HCT116 (cell line): ENCODE results near the gene SUPT3H. TPM values are rescaled to one million over a fixed set of nuclear protein-coding genes. Genes with fewer than 3 reads are reported as not detected.

ENCODE experiments used
- ATAC-seq: fragments of 200-7000 bp; cut with Tn5 transposase; 2 replicates; pipeline ENCODE4 v1.9.1; 2020; ENCODE audit warnings: mild to moderate bottlenecking, moderate library complexity
- BruUV-seq: library from RNA; stranded (reverse); fragments of 400-500 nt; replicated peaks from 2 replicates; lab custom pipeline; 2021; lab: Mats Ljungman, UMichigan
- CTCF ChIA-PET: fragments of 300-600 bp; sonication (Branson Sonifier 250); formaldehyde crosslinking; loops from one replicate; lab custom pipeline; 2021; ENCODE audit warnings: antibody characterized with exemption; lab: Charles Lee
- POLR2A ChIA-PET: fragments of 300-600, 350-600 bp; sonication (Branson Sonifier 250); formaldehyde crosslinking; loops from one replicate; lab custom pipeline; 2021; ENCODE audit warnings: antibody characterized with exemption; lab: Charles Lee
- RAD21 ChIA-PET, 2 experiments: fragments of 300-600 bp; sonication (Branson Sonifier 250); formaldehyde crosslinking; loops; one replicate each; lab custom pipeline; 2023; ENCODE audit warnings: low total read pairs in 2 of 2; ENCODE audit not compliant: uncharacterized antibody in 2 of 2, unreplicated experiment in 2 of 2, low non-redundant PET in 1 of 2; lab: Charles Lee
- DNase-seq: peaks from one replicate; pipeline ENCODE4 v3.0.0-alpha.2; 2010; ENCODE audit warnings: low read depth, low spot score
- H2AFZ ChIP-seq: fragments of 200-600 bp; shearing (Covaris generic), sonication (generic); 2 replicates; pipeline ENCODE4 v1.6.1; 2017; ENCODE audit warnings: low read depth, mixed run types, mixed read lengths, antibody characterized with exemption, low read length; ENCODE audit not compliant: poor library complexity, severe bottlenecking
- H3K27ac ChIP-seq: 2 replicates; pipeline ENCODE4 v1.5.1; 2012; ENCODE audit warnings: low read depth, low read length
- H3K27me3 ChIP-seq: fragments of 200-600 bp; sonication (generic); 2 replicates; pipeline ENCODE4 v1.6.1; 2016; ENCODE audit warnings: mixed run types, low read length, mixed read lengths; ENCODE audit not compliant: insufficient read depth
- H3K36me3 ChIP-seq, 2 experiments: fragments of 200-500 bp in 1 of 2; fragments of 200-600 bp in 1 of 2; sonication (Bioruptor generic) in 1 of 2; sonication (generic) in 1 of 2; 2 replicates each; pipeline versions ENCODE4 v1.5.1 to v1.6.1; 2014 to 2016; ENCODE audit warnings: low read length in 2 of 2, inconsistent platforms in 1 of 2, mixed read lengths in 1 of 2, mixed run types in 1 of 2; ENCODE audit not compliant: insufficient read depth in 2 of 2, control insufficient read depth in 1 of 2
- H3K4me1 ChIP-seq, 2 experiments: fragments of 200-600 bp in 1 of 2; sonication (generic) in 1 of 2; 2 replicates each; pipeline versions ENCODE4 v1.5.1 to v1.6.1; 2012 to 2017; ENCODE audit warnings: low read length in 2 of 2, inconsistent platforms in 1 of 2, mild to moderate bottlenecking in 1 of 2, mixed read lengths in 1 of 2, mixed run types in 1 of 2, moderate library complexity in 1 of 2; ENCODE audit not compliant: insufficient read depth in 2 of 2, control insufficient read depth in 1 of 2
- H3K4me2 ChIP-seq: fragments of 200-600 bp; sonication (generic); 2 replicates; pipeline ENCODE4 v1.6.1; 2017; ENCODE audit warnings: mixed run types, low read length, mixed read lengths
- H3K4me3 ChIP-seq, 2 experiments: fragments of 200-600 bp in 1 of 2; sonication (generic) in 1 of 2; replicated peaks in 1 of 2; 2 replicates each; pipeline ENCODE4 v1.5.1; 2011 to 2016; ENCODE audit warnings: low read length in 2 of 2, control low read depth in 1 of 2, low read depth in 1 of 2, mild to moderate bottlenecking in 1 of 2, mixed read lengths in 1 of 2, mixed run types in 1 of 2
- H3K79me2 ChIP-seq: fragments of 200-600 bp; sonication (generic); 2 replicates; pipeline ENCODE4 v1.6.1; 2017; ENCODE audit warnings: mild to moderate bottlenecking, mixed run types, low read length, moderate library complexity, mixed read lengths; ENCODE audit not compliant: insufficient read depth
- H3K9ac ChIP-seq: fragments of 200-600 bp; sonication (generic); 2 replicates; pipeline ENCODE4 v1.6.1; 2016; ENCODE audit warnings: low read length, mixed read lengths
- H3K9me2 ChIP-seq: fragments of 200-600 bp; sonication (generic), shearing (Covaris generic); 2 replicates; pipeline ENCODE4 v1.6.1; 2017; ENCODE audit warnings: mixed run types, mild to moderate bottlenecking, moderate library complexity; ENCODE audit not compliant: insufficient read depth
- H3K9me3 ChIP-seq, 2 experiments: fragments of 200-500 bp in 1 of 2; fragments of 200-600 bp in 1 of 2; sonication (Bioruptor generic) in 1 of 2; sonication (generic) in 1 of 2; 2 replicates each; pipeline ENCODE4 v1.6.1; 2014 to 2017; ENCODE audit warnings: low read length in 2 of 2, mixed read lengths in 2 of 2, inconsistent platforms in 1 of 2, low read depth in 1 of 2, mild to moderate bottlenecking in 1 of 2, mixed run types in 1 of 2, moderate library complexity in 1 of 2; ENCODE audit not compliant: control insufficient read depth in 1 of 2, insufficient read depth in 1 of 2
- H4K20me1 ChIP-seq: fragments of 200-600 bp; sonication (generic), shearing (Covaris generic); 2 replicates; pipeline ENCODE4 v1.6.1; 2017; ENCODE audit warnings: mixed run types, mild to moderate bottlenecking, moderate library complexity; ENCODE audit not compliant: insufficient read depth
- ELF1 ChIP-seq: IDR thresholded peaks from 2 replicates; pipeline ENCODE4 v1.6.1; 2012; ENCODE audit warnings: low read depth, borderline replicate concordance
- EZH2 ChIP-seq: fragments of 200-600 bp; sonication (generic); IDR thresholded peaks from 2 replicates; pipeline ENCODE4 v1.6.1; 2017; ENCODE audit warnings: antibody characterized with exemption, mixed run types
- FOSL1 ChIP-seq: IDR thresholded peaks from 2 replicates; pipeline ENCODE4 v1.6.1; 2012; ENCODE audit warnings: low read depth
- JUND ChIP-seq: IDR thresholded peaks from 2 replicates; pipeline ENCODE4 v1.6.1; 2012
- POLR2A ChIP-seq: IDR thresholded peaks from 2 replicates; pipeline ENCODE4 v1.7.0; 2011; ENCODE audit warnings: borderline replicate concordance; ENCODE audit not compliant: insufficient read depth, insufficient read length; ENCODE audit errors: extremely low read depth
- RAD21 ChIP-seq: IDR thresholded peaks from 2 replicates; pipeline ENCODE4 v1.6.1; 2012; ENCODE audit warnings: low read depth, mild to moderate bottlenecking
- SRF ChIP-seq: IDR thresholded peaks from 2 replicates; pipeline ENCODE4 v1.6.1; 2012; ENCODE audit warnings: low read depth
- YY1 ChIP-seq: IDR thresholded peaks from 2 replicates; pipeline ENCODE4 v1.6.1; 2011; ENCODE audit warnings: low read length, low read depth, moderate library complexity, mild to moderate bottlenecking; ENCODE audit not compliant: insufficient replicate concordance; ENCODE audit errors: extremely low read depth
- ZFX ChIP-seq: fragments of 450-650 bp; IDR thresholded peaks from 2 replicates; pipeline ENCODE4 v1.6.1; 2017
- intact Hi-C: fragments of 100-400 bp; cut with micrococcal nuclease; formaldehyde crosslinking; loops from 2 replicates; pipeline ENCODE4 v1.10.0; 2022
- total RNA-seq: library from RNA; stranded (reverse); gene quantifications from one replicate; pipeline ENCODE4 v1.2.1, GENCODE V29; 2021; ENCODE audit not compliant: unreplicated experiment
- TF ChIP-seq, protein P1 (sequence below): IDR thresholded peaks from 2 replicates; pipeline ENCODE4 v1.6.1; 2012
- TF ChIP-seq, protein P2 (sequence below): IDR thresholded peaks from 2 replicates; pipeline ENCODE4 v1.6.1; 2012; ENCODE audit warnings: low read depth

SUPT3H gene
- total RNA-seq, 1 experiment from 2014 or later: 7.4 TPM

DNA sequence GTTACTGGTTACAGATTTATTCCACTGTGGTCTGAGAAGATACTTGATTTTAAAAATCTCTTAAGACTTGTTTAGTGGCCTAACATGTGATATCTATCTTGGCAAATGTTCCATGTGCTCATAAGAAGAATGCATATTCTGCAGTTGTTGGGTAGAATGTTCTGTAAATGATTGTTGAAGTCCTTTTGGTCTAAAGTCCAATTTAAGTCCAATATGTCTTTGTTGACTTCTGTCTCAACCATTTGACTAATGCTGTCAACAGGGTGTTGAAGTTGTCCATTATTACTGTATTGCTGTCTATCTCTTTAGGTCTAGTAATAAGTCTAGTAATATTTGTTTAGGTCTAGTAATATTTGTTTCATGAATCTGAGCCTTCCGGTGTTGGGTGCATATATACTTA, 437.4 kb downstream of the SUPT3H start:
- POLR2A ChIA-PET: no interaction called here
- Histone ChIP-seq H4K20me1 (no peaks in the 10 kb centered on the region), H3K36me3 (no peaks in the 10 kb centered on the region), H3K27me3 (no peaks in the 10 kb centered on the region), H3K79me2 (no peaks in the 10 kb centered on the region), H3K9me2 (0 out of 2 replicates have a peak, but pooled peaks cover 3% of the 10 kb centered on the region), H3K9me3 (no peaks in the 10 kb centered on the region), H3K4me1 (no peaks in the 10 kb centered on the region), H3K27ac (no peak overlapping the region), H3K4me2 (no peak overlapping the region), H3K9ac (no peak overlapping the region), H2AFZ (no peak overlapping the region), H3K4me3 (no peak overlapping the region)
- no TSS peak for BruUV-seq
- intact Hi-C loops: no loop called here
- CTCF ChIA-PET: no interaction called here
- DNase-seq (no peak), ATAC-seq (no peak)
- TF ChIP-seq, protein P1, sequence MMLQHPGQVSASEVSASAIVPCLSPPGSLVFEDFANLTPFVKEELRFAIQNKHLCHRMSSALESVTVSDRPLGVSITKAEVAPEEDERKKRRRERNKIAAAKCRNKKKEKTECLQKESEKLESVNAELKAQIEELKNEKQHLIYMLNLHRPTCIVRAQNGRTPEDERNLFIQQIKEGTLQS: no peak
- no peak for TF ChIP-seq POLR2A
- no peak for TF ChIP-seq SRF
- TF ChIP-seq JUND: no peak
- TF ChIP-seq, protein P2, sequence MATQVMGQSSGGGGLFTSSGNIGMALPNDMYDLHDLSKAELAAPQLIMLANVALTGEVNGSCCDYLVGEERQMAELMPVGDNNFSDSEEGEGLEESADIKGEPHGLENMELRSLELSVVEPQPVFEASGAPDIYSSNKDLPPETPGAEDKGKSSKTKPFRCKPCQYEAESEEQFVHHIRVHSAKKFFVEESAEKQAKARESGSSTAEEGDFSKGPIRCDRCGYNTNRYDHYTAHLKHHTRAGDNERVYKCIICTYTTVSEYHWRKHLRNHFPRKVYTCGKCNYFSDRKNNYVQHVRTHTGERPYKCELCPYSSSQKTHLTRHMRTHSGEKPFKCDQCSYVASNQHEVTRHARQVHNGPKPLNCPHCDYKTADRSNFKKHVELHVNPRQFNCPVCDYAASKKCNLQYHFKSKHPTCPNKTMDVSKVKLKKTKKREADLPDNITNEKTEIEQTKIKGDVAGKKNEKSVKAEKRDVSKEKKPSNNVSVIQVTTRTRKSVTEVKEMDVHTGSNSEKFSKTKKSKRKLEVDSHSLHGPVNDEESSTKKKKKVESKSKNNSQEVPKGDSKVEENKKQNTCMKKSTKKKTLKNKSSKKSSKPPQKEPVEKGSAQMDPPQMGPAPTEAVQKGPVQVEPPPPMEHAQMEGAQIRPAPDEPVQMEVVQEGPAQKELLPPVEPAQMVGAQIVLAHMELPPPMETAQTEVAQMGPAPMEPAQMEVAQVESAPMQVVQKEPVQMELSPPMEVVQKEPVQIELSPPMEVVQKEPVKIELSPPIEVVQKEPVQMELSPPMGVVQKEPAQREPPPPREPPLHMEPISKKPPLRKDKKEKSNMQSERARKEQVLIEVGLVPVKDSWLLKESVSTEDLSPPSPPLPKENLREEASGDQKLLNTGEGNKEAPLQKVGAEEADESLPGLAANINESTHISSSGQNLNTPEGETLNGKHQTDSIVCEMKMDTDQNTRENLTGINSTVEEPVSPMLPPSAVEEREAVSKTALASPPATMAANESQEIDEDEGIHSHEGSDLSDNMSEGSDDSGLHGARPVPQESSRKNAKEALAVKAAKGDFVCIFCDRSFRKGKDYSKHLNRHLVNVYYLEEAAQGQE: no peak
- no peak for TF ChIP-seq RAD21
- no peak for TF ChIP-seq YY1
- TF ChIP-seq ELF1: no peak
- no peak for TF ChIP-seq EZH2
- no peak for TF ChIP-seq ZFX
- TF ChIP-seq FOSL1: no peak
- RAD21 ChIA-PET: no interaction called here
